Endodermal cell (in vitro differentiated cells): Measurements from ENCODE around the gene TMX3. TPM values are rescaled to one million over a fixed set of nuclear protein-coding genes. Genes with fewer than 3 reads are reported as not detected.
A peak's percentile ranks its signal among the peaks of the same experiment; 100 is the strongest.

ENCODE experiments used
- DNase-seq: peaks from one replicate; pipeline ENCODE4 v3.0.0-alpha.2; 2017
- H3K27ac ChIP-seq: 2 replicates; pipeline ENCODE4 v1.5.1; 2013; ENCODE audit warnings: mild to moderate bottlenecking, low read depth, low read length, moderate library complexity
- H3K27me3 ChIP-seq: 2 replicates; pipeline ENCODE4 v1.6.1; 2013; ENCODE audit warnings: mild to moderate bottlenecking, low read length, moderate library complexity; ENCODE audit not compliant: insufficient read depth, control insufficient read depth, poor library complexity, severe bottlenecking
- H3K36me3 ChIP-seq: 2 replicates; pipeline ENCODE4 v1.7.0; 2013; ENCODE audit warnings: mild to moderate bottlenecking, low read length, moderate library complexity; ENCODE audit not compliant: control insufficient read depth, insufficient read depth
- H3K4me1 ChIP-seq: one replicate; pipeline ENCODE4 v1.7.0; 2013; ENCODE audit warnings: low read length; ENCODE audit not compliant: control insufficient read depth, insufficient read depth
- H3K4me3 ChIP-seq: 2 replicates; pipeline ENCODE4 v1.5.1; 2013; ENCODE audit warnings: mild to moderate bottlenecking, low read length, moderate library complexity
- H3K9ac ChIP-seq: 2 replicates; pipeline ENCODE4 v1.6.1; 2013; ENCODE audit warnings: mild to moderate bottlenecking, low read length, moderate library complexity; ENCODE audit not compliant: poor library complexity, severe bottlenecking; ENCODE audit errors: extremely low read depth
- H3K9me3 ChIP-seq: 2 replicates; pipeline ENCODE4 v1.6.1; 2013; ENCODE audit warnings: mild to moderate bottlenecking, low read length, moderate library complexity; ENCODE audit not compliant: control insufficient read depth
- H3K27ac Mint-ChIP-seq: 2 replicates; pipeline ENCODE4 v1.8.0; 2020; ENCODE audit warnings: mixed read lengths
- H3K27me3 Mint-ChIP-seq: 2 replicates; pipeline ENCODE4 v1.8.0; 2021; ENCODE audit warnings: mild to moderate bottlenecking, mixed read lengths; ENCODE audit not compliant: insufficient read depth
- H3K36me3 Mint-ChIP-seq: 2 replicates; pipeline ENCODE4 v1.8.0; 2020; ENCODE audit warnings: low read depth, mixed read lengths
- H3K4me1 Mint-ChIP-seq: 2 replicates; pipeline ENCODE4 v1.8.0; 2020; ENCODE audit warnings: mixed read lengths
- H3K4me3 Mint-ChIP-seq: 2 replicates; pipeline ENCODE4 v1.8.0; 2020; ENCODE audit warnings: mild to moderate bottlenecking, moderate library complexity, mixed read lengths
- H3K9me3 Mint-ChIP-seq: 2 replicates; pipeline ENCODE4 v1.8.0; 2020; ENCODE audit warnings: mild to moderate bottlenecking, mixed read lengths
- WGBS, 2 experiments: methylation state at CpG; one replicate each; pipeline versions ENCODE4 v1.1.5 to v1.1.7; 2013; ENCODE audit warnings: missing lambda C conversion rate in 2 of 2, mixed read lengths in 1 of 2; ENCODE audit not compliant: insufficient coverage in 1 of 2, insufficient read length in 1 of 2; 5-methylcytosine and 5-hydroxymethylcytosine counted together
- total RNA-seq, 2 donors: library from RNA; stranded (reverse); fragmentation: NEBNext Ultra II Directional in 1 of 2; extraction: Animal tissue kit (Norgen Biotek cat#: 25700) in 1 of 2; gene quantifications; 2 replicates in 1 of 2; 3 replicates in 1 of 2; pipeline ENCODE4 v1.2.1, GENCODE V29; 2021
- TF ChIP-seq, protein P1 (sequence below): fragments of 200-600 bp; sonication (generic); conservative IDR thresholded peaks from 2 replicates; pipeline ENCODE4 v1.5.0; 2021; ENCODE audit warnings: antibody characterized with exemption, mild to moderate bottlenecking

Gene TMX3
- total RNA-seq, 2 donors from 2014 or later: 50.7 to 51.2 TPM

DNA sequence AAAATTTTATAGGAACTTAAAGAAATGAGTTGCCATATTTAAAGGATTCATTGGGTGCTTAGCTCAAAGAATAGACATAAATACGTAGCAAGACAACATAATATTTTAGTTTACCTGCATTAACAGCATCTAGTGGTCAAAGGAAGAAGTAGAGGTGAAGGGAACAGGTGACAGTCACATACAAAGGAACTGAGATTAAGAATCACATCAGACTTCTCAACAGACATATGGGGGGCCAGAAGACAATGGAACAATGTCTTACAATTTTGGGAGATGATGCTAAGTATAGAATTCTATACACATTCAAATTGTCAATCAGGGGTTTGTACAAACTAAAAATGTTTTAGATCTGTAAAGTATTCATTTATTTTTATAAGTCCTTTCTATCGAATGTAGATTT lies 44.4 kb upstream of the TMX3 start:
- Histone ChIP-seq H3K9ac (no peak overlapping the region), H3K4me1 (no peaks in the 10 kb centered on the region), H3K9me3 (peaks cover 7% of the 10 kb centered on the region), H3K36me3 (no peaks in the 10 kb centered on the region), H3K27ac (no peak overlapping the region), H3K27me3 (no peaks in the 10 kb centered on the region), H3K4me3 (no peak overlapping the region)
- Mint-ChIP-seq H3K4me1 (no peaks in the 10 kb centered on the region), H3K9me3 (peaks cover 9% of the 10 kb centered on the region), H3K36me3 (no peaks in the 10 kb centered on the region), H3K27ac (no peak overlapping the region), H3K4me3 (no peak overlapping the region), H3K27me3 (no peaks in the 10 kb centered on the region)
- no peak for DNase-seq
- WGBS, 2 experiments: 94% methylated on average over 1 of the region's 2 CpGs; no CpG with 5 or more reads in 1 of the 2 experiments
- TF ChIP-seq, protein P1, sequence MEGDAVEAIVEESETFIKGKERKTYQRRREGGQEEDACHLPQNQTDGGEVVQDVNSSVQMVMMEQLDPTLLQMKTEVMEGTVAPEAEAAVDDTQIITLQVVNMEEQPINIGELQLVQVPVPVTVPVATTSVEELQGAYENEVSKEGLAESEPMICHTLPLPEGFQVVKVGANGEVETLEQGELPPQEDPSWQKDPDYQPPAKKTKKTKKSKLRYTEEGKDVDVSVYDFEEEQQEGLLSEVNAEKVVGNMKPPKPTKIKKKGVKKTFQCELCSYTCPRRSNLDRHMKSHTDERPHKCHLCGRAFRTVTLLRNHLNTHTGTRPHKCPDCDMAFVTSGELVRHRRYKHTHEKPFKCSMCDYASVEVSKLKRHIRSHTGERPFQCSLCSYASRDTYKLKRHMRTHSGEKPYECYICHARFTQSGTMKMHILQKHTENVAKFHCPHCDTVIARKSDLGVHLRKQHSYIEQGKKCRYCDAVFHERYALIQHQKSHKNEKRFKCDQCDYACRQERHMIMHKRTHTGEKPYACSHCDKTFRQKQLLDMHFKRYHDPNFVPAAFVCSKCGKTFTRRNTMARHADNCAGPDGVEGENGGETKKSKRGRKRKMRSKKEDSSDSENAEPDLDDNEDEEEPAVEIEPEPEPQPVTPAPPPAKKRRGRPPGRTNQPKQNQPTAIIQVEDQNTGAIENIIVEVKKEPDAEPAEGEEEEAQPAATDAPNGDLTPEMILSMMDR: peak; percentile 14

DNA sequence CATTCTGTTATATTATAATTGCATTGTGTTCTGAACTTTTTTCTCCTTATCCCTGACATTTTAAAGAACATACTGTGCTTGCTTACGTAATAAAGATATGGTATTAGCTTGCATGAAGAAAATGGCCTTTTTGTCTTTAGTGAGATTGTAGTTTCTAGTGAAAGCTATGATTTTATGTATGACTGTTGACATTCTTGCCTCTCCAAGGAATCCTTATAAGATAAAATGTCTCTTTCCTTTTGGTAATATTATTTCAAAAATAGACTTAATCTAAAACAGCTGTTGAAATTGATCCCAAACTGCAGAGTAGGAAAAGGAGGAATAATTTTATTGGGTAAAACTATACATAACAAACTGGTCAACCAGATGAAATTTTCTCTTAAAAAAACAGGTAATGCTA lies 42.2 kb upstream of the TMX3 start:
- Mint-ChIP-seq H3K27ac (no peak overlapping the region), H3K36me3 (no peaks in the 10 kb centered on the region), H3K27me3 (no peaks in the 10 kb centered on the region), H3K4me3 (no peak overlapping the region), H3K4me1 (no peaks in the 10 kb centered on the region), H3K9me3 (peaks cover 9% of the 10 kb centered on the region)
- TF ChIP-seq, protein P1: no peak
- no peak for DNase-seq
- WGBS, 2 experiments: 100% methylated on average over 1 of the region's 1 CpG; no CpG with 5 or more reads in 1 of the 2 experiments
- no peak overlapping the region for H3K27ac ChIP-seq
- no peak overlapping the region for H3K4me3 ChIP-seq
- H3K36me3 ChIP-seq: no peaks in the 10 kb centered on the region
- H3K9ac ChIP-seq: no peak overlapping the region
- H3K9me3 ChIP-seq: peaks cover 7% of the 10 kb centered on the region
- H3K4me1 ChIP-seq: no peaks in the 10 kb centered on the region
- H3K27me3 ChIP-seq: no peaks in the 10 kb centered on the region

DNA sequence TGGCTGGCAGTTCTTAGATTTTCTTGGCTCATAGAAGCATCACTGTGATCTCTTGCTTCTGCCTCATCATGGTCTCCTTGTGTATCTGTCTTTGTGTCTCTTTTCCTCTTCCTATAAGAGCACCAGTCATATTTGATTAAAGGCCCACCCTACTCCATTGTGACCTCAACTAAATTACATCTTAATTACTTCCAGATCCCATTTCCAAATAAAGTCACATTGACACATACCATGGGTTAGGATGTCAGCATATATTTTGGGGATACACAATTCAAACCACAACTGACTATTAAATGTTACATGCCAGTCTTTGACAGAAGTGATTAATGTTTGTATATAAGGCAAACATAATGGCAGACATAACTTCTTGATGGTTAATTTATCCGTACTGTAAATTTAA lies 27.3 kb upstream of the TMX3 start:
- no peak for DNase-seq
- no peak overlapping the region for H3K27ac Mint-ChIP-seq
- H3K27me3 Mint-ChIP-seq: no peaks in the 10 kb centered on the region
- H3K4me1 ChIP-seq: no peaks in the 10 kb centered on the region
- no peak overlapping the region for H3K27ac ChIP-seq
- no peaks in the 10 kb centered on the region for H3K9me3 Mint-ChIP-seq
- H3K4me3 ChIP-seq: no peak overlapping the region
- no peaks in the 10 kb centered on the region for H3K4me1 Mint-ChIP-seq
- no peaks in the 10 kb centered on the region for H3K9me3 ChIP-seq
- H3K4me3 Mint-ChIP-seq: no peak overlapping the region
- H3K36me3 ChIP-seq: no peaks in the 10 kb centered on the region
- TF ChIP-seq, protein P1: no peak
- H3K9ac ChIP-seq: no peak overlapping the region
- H3K27me3 ChIP-seq: no peaks in the 10 kb centered on the region
- H3K36me3 Mint-ChIP-seq: no peaks in the 10 kb centered on the region
- WGBS, 2 experiments: 91% methylated on average over 1 of the region's 1 CpG; no CpG with 5 or more reads in 1 of the 2 experiments
